ENCODE results near the gene KCNB1.
A peak's percentile ranks its signal among the peaks of the same experiment; 100 is the strongest.

The KCNB1 gene

DNA sequence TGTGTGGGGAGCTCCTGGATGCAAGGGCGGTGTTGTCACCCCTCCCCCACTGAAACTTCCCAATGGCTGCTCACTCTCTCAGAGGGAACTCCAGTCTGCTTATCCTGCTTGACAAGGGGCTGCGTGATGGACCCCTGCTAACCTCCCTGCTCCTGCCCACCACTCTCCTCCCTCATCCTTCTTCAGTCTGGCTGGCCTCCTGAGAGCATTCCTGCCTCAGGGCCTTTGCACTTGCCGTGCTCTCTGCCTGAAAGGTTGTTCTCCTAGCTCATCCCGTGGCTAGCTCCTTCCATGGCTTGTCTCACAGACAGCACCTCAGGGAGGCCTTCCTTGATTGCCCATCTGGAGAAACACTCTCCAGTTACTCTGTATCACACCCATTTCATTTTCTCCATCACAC lies 130.7 kb downstream of the KCNB1 start:
- DNase-seq (ENCODE audit: low read depth, low spot score), result no peak

DNA sequence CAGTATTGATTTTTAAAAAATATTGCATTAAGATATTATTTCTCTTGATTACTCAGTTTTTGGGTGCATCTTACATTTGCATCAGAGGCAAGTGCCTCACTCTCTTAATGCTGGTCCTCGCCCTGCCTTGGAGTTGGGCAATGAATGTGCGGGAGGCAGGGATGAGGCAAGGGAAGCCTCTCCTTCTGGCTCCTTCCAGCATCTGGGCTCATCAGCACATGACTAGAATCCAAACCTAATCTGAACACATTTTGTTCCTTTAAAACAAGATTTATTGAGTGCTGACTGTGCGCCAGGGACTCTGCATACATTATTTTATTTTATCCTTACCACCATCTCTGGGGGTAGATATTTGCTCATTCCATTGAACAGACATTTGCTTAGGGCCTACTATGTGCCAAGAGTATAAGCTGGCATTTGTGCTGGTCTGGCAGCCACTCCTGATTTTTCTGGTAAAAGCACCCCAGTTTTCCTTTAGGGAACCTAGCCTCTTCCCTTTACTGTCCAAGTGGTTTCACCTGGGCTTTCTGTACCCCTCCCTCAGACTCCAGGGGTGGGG lies 132.7 kb downstream of the KCNB1 start:
- no peak for DNase-seq (ENCODE audit: low read depth, low spot score)

DNA sequence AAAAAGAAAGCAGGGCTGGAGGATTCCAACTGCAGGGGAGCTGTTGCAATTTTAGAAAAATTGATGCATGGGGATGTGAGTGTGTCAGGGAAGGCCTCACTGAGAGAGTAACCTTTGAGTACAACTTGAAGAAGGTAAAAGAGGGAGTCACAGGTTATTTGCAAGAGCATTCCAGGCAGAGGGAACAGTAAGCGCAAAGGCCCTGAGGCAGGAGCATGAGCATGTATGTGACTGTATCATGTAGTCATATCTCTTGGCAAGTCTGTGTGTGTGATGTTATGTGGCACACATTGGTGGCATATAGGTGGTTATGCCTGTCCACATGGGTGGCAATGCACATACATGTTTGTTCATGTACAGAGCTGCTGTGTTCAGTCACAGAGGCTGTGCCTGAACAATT lies 133.4 kb downstream of the KCNB1 start:
- no peak for DNase-seq (ENCODE audit: low read depth, low spot score)

DNA sequence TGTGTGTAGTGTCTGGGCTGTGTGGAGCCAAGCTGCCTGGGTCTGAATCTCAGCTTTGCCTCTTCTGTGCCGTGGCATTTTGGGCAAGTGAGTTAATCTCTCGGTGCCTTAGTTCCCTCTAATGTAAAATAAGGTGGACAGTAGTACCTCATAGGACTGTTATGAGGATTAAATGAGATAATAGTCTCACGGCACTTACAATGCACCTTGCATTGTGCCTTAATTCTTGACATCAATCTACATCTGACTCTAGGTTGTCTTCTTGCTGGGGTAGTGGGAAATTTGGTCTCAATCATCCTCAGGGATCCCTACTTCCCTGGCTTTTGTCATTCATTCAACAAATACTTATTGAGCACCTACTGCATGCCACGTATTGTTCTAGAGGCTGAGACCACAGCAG lies 133.9 kb downstream of the KCNB1 start:
- no peak for DNase-seq (ENCODE audit: low read depth, low spot score)

DNA sequence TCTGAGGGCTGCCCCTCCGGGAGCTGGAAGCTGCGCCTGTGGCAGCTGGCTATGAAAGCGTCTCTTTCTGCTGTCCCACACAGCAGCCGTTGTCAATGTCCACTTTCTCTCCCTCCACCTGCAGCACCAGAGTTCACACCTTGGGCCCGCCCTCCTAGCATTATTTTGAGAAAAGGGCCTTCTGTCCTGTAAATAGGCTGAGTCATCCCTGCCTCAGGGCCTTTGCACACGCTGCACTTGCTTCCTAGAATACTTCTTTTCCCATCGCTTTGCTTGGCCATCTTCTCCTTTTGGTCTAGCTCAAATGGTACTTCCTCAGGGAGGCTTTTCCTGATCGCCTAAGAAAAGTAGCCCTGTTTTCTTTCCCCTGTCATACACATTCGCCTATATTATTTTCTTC lies 135.3 kb downstream of the KCNB1 start:
- DNase-seq (ENCODE audit: low read depth, low spot score), result no peak

DNA sequence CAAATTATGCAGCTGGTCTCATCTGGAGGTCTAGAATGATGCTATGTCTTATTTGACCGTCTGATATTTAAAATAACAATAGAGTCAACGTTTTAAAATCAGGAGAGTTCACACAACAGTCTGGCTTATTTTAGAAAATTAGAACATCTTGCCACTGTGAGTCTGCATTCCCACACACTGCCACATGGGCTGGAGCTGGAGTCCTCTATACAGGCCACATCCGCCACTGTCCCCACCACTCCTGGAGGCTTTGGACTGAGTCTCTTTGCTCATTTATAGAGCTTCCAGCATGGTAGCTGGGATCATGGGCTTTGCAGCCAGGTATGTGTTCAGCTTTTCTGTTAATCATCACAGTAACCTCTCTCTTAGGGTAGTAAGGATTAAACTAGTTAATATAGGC lies 135.8 kb downstream of the KCNB1 start:
- DNase-seq (ENCODE audit: low read depth, low spot score), result no peak

DNA sequence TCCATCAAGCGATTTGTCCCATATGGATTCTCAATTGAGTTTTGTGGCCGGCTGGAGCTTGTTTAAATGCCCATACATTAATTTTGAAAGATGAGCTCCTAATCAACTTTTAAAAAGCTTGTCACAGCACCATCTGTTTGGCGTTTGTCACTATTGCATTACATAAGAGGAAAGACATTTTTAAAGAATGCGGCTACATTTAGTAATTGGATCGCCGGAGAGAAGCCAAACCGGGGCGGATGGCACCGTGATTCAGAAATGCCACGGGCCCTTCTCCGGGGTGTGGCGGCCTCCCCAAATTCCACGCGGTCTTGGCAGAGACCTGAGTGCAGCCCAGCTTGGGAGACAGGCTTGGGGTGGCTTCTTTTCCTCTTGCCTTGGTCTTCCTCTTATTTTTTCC lies 136.9 kb downstream of the KCNB1 start:
- DNase-seq (ENCODE audit: low read depth, low spot score), result no peak

DNA sequence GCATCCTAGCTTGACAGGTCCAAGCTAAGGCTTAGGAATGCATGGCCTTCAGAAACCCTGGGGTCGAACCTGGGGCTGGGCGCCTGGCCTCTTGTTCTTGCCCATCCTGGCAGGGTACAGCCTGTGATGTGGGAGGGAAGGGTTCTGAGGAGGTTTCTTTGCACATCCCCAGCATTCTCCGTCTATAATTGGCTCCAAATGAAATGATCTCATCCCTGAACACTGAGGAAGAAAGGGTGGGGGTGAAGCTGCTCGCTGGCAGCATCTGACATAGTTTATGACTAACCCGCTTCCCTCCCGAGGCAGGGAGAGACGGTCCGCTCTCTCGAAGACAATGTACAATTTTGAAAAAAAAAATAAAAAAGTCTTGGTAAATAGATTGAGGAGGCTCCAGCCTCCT lies 137.5 kb downstream of the KCNB1 start:
- DNase-seq (ENCODE audit: low read depth, low spot score), result no peak

DNA sequence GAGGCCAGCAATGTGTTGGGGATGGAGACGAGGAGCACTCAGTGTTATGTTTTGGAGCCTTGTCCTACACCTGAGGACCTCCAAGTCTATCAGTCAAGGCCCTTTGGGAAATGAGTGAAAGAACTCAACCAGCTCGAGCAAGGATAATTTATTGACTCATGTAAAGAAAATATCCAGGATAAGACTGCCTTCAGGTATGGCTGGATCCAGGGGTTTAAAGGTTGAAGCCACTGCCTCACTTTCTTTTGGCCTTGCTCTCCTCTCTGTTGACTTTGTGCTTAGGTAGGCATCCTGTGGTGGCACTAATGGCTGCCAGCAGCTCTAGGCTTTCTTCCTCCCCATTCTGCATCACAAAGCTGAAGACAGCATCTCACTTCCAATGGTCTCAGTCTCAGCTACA lies 138.3 kb downstream of the KCNB1 start:
- DNase-seq (ENCODE audit: low read depth, low spot score), result no peak

DNA sequence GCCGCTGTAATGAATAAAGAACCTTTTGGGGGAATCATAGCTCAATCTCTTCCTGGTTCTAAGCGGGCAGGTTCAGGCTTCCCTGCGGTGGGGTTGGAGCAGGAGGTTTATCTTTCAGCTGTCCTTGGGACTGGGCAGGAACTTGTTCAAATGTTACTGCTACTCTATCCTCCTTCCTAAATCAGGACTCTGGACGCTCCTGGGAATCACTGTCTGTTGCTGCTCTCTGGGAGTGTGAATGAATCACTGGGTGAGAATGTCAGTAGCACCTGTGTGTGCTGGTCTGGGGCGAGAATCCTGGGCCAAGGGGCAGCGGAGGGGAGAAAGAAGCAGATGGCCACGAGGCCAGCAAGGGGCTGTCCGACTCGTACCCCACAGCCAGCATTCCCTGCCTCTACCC lies 139.2 kb downstream of the KCNB1 start:
- DNase-seq (ENCODE audit: low read depth, low spot score), result no peak

DNA sequence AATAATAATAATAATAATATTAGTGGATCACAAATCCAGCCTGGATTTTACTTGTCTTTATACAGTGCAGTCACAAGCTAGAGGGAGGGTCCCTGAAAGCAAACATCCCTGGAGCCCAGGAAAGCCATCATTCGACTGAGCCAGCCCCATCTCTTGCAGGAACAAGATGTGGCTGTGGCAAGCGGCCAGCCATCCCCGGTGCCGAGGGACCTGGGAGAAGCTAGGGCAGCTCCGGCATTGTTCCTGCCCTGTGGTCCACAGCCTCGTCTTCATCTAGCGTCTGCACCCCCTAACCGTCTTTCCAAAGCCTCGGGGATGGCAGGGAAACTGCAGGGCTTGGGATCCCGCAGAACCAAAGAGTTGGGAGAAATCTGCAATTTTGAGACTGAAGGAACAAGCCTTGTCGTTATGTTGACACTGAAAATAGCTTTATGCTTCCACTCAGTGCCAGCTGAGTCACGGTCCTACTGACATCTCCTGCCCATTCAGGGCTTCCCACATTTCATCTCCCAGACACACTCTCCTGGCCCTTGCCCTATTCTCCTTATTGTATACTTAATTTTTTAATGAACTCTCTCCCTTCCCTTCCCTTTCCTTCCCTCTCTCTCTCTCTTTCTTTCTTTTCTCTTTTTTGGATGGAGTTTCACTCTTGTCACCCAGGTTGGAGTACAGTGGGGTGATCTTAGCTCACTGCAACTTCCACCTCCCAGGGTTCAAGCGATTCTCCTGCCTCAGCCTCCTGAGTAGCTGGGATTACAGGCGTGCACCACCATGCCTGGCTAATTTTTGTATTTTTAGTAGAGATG lies 142.1 kb downstream of the KCNB1 start:
- no peak for DNase-seq (ENCODE audit: low read depth, low spot score)

DNA sequence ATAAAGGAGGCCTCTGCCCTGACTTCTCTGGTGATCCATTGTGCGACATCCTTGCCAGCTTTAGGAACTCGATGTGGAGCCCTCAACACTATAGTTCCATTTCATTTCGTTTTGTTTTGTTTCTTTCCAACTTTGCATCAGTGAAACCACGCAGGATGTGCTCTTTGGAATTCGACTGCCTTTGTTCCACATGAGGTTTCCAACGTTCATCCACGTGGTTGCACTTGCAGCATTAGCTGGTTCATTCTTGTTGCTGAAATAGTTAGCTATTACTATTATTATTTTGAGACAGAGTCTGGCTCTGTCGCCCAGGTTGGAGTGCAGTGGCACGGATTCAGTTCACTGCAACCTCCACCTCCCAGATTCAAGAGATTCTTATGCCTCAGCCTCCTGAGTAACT lies 143.3 kb downstream of the KCNB1 start:
- DNase-seq (ENCODE audit: low read depth, low spot score), result no peak

DNA sequence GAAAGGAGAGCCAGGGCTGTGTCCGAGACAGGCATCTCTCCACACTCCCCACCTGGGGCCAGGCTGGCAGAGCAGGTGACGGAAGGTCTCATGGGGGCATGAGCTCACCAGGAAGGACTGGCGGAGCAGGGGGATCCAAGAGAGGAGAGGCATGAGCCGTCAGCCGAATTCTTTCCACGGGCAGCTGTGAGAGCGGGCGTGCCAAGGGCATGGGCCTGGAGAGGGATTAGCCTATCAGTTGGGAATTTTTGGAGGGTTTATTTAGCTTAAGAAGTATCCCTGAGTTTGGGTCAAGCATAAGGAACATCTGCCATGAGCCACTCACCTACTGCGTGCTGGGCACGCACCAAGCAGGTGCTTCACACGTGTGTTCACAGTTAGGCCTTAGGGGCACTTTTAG lies 144.4 kb downstream of the KCNB1 start:
- no peak for DNase-seq (ENCODE audit: low read depth, low spot score)

DNA sequence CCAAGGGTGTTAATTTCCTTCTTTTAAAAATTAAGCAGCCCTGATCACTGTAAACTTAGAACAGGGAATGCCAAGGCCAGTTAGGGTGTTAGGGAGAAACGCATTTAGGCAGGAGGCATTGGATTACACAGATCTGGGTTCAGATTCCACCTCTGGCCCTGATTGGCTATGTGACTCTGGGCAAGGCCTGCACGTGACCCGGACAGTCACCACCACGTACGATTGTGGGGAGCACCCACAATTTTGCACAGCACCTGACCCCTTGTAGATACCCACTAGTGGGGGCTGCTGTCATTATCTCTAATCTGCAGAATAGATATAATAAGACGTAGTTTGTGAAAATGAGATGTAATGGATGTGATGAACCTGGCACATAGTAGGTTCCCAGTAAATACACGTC lies 145.1 kb downstream of the KCNB1 start:
- DNase-seq (ENCODE audit: low read depth, low spot score), result no peak

DNA sequence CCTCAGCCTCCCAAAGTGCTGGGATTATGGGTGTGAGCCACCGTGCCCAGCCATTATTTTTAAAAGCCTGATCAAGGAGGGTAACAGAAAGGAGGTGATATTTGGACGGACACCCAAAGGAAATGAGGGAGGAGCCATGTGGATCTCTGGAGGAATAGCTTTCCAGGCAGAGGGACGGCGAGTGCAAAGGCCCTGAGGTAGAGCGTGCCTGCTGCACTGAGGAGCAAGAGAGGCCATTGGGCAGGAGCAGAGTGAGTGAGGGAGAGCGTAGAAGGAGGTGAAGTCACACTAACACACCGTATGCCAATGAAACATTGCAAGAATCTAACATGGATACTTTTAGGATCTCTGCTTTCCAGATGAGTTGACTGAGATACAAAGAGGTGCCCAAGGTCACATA lies 145.7 kb downstream of the KCNB1 start:
- DNase-seq (ENCODE audit: low read depth, low spot score), result no peak

DNA sequence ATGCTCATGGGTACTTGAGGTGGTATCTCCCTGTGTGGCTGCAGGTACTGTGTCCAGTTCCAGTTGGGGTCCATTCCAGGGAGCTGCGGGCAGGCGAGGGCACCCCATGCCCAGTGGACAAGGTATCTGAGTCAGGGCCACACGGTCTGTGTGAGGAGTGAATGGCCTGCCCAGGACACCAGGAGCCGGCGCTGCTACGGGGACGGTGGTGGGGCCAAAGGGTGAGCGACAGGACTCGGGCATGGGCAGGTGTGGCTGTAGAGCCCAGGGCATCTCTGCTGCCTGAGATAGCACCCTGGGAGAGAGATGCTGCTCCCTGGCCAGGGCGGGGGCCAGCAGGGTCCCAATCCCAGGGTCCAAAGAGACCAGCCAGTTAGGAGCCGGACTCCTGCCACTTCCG lies 147.0 kb downstream of the KCNB1 start:
- DNase-seq (ENCODE audit: low read depth, low spot score), result no peak

DNA sequence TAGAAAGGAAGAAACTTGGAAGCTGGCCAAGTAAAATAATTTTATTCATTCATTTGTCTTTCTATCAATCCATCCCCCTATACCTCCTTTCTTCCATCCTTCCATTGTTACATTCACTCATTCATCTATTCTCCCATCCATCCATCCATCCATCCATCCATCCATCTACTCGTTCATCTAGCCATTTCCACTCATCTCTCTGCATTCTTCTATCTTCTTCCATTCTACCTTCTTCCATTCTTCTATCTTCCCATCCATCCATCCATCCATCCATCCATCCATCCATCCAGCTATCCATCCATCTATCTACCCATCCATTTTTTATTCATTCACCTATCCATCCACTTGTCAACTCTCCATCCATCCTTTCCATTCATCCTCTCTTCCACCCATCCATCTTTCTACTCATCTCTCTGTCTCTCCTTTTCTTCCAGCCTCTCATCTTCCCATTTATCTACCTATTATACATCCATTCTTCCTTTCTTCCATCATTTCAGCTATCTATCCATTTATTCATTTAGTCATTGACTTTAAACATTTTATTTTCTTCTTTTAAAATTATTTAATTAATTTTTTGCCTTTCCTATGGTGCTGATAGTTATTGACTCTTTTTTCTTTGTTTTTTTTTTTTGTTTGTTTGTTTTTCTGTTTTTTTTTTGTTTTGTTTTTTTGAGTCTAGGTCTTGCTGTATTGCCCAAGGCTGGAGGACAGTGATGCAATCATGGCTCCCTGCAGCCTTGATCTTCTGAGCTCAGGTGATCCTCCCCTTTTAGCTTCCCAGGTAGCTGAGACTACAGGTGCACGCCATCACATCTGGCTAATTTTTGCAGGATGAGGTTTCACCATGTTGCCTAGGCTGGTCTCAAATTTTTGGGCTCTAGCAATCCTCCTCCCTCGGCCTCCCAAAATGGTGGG lies 151.5 kb downstream of the KCNB1 start:
- no peak for DNase-seq (ENCODE audit: low read depth, low spot score)

DNA sequence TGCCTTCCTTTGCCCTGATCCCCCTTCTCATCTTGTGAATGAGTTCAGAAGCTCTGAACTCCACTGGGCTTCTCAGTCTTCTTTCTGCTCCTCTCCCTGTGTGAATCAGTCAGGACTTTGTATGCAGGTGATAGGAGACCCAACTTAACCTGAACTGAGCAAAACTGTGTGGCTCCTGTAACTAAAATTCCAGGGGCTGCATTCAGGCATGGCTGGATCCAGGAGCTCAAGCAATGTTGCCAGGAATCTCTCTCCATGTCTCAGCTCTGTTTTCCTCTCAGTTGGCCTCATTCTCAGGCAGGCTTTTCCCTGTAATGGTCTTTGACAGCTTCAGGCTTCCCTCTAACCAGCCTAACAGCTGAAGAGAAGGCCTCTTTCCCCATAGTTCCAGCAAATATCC lies 153.7 kb downstream of the KCNB1 start:
- DNase-seq (ENCODE audit: low read depth, low spot score), result no peak

DNA sequence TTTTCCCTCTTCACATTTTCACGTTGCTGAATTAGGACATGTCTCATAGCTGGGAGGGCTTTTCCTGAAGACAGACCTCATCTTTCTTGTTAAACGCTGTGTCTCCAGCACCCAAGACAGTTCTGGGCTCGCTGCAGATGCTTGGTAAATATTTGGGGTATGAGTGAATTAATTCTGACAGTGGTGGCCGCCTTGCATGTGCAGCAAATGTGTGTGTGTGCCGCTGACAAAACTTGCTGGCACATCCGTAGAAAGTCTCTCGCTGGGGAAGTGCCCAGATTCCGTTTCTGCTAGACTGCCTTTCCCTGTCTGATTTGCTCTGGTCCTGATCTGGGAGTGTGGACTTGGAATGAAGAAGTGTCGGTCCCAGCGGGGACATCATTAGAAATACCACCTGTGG lies 156.4 kb downstream of the KCNB1 start:
- DNase-seq (ENCODE audit: low read depth, low spot score), result no peak

DNA sequence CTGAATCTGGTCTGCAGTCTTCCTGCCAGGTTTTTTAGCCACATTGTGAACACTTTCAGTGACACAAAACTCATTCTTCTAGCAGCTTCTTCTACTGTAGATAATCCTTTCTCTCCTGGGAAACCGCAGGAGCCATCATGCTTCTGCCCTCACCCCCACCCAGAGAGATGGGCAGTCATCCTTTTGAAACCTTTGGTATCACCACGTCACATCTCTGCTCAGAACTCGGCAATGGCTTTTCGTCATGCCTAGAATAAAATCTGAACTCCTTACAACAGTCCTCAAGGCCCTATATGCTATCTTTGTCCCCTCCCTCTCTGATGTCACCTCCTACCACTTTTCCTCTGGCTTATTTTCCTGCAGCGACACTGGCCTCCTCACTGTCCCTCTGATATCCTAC lies 158.2 kb downstream of the KCNB1 start:
- no peak for DNase-seq (ENCODE audit: low read depth, low spot score)

DNA sequence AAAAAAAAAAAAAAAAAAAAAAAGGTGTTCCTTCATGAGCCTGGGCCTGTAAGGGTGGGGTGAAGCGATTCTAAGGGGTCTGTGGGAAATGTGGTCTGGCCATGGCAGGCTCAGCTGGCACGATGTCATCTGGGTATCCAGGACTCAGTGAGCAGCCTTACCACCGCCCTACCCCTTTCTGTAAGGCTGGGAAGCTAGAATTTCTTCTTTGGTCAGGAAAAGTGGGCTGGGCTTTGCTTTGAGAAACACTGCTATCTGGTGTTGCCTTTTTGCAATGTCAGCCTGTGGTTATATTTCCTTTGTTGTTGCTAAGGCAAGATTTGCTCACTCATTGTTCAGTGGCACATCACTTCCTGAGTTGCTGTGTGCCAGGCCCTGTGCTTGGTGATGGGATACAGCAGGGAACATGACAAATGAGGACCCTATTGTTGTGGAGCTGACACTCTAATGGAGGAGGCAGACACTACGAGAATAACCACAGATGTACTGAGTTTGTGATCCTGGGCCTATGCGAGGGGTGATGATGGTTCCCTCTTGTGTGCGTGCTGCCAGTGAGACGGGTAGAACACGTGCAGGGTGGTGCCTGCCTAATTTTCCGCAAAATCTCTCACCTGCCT lies 158.7 kb downstream of the KCNB1 start:
- DNase-seq (ENCODE audit: low read depth, low spot score), result no peak

DNA sequence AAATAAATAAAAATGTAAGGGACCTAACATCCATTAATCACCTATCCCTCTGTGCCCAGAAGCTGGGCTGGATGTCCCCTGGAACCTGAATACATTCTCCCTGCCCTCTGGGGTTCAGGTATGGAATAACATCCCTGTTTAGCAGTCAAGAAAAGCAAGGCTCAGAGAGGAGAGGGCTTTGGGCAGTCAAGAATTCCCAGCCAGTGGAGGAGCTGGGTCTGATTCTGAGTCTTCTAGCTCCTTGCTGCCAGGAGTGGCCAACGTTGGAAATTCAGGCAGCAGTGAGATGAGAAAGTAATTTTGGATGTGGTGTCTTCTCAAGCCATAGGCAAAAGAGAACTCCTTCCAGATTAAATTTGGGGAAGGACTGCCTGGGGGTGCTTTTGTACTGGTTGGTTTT lies 162.0 kb downstream of the KCNB1 start:
- DNase-seq (ENCODE audit: low read depth, low spot score), result peak; percentile 78
